Uterus (tissue), 2 donors: ENCODE results near the gene GABRE.

Source experiments
- POLR2A ChIP-seq, 2 donors: fragments of 450-650 bp; IDR thresholded peaks; one replicate each; pipeline ENCODE4 v1.6.1; 2016; ENCODE audit warnings: antibody characterized with exemption in 2 of 2, mild to moderate bottlenecking in 1 of 2, moderate library complexity in 1 of 2
- TF ChIP-seq, protein P1 (sequence below), 4 experiments: fragments of 200-600 bp in 2 of 4; fragments of 450-650 bp in 2 of 4; sonication (generic) in 2 of 4; IDR thresholded peaks; one replicate each; pipeline ENCODE4 v1.5.1; 2016 to 2019; ENCODE audit warnings: antibody characterized with exemption in 4 of 4, mild to moderate bottlenecking in 2 of 4, moderate library complexity in 1 of 4

- TF ChIP-seq, protein P1, sequence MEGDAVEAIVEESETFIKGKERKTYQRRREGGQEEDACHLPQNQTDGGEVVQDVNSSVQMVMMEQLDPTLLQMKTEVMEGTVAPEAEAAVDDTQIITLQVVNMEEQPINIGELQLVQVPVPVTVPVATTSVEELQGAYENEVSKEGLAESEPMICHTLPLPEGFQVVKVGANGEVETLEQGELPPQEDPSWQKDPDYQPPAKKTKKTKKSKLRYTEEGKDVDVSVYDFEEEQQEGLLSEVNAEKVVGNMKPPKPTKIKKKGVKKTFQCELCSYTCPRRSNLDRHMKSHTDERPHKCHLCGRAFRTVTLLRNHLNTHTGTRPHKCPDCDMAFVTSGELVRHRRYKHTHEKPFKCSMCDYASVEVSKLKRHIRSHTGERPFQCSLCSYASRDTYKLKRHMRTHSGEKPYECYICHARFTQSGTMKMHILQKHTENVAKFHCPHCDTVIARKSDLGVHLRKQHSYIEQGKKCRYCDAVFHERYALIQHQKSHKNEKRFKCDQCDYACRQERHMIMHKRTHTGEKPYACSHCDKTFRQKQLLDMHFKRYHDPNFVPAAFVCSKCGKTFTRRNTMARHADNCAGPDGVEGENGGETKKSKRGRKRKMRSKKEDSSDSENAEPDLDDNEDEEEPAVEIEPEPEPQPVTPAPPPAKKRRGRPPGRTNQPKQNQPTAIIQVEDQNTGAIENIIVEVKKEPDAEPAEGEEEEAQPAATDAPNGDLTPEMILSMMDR (IDR thresholded peaks at IDR 0.05) = no peak
- no peak for TF ChIP-seq POLR2A (IDR thresholded peaks at IDR 0.05)
Observed at GRCh38 chrX:151920530-151920929, 53.9 kb downstream of the GABRE start.
